Activated T-helper 1 cell treated with anti-CD3 and anti-CD28 coated beads, Interleukin-12 subunit alpha, Interleukin-12 subunit beta, Interleukin-2, Interleukin-4 antibody, amounts not matched to agents 30 ng/mL and 10 ng/mL and 1 ng/mL, durations not matched to agents 14 hours and 24 hours and 36 hours (primary cell): ENCODE data around the gene PACRG. TPM values are rescaled to one million over a fixed set of nuclear protein-coding genes. Genes with fewer than 3 reads are reported as not detected.

Experiments used
- DNase-seq: peaks from one replicate; pipeline ENCODE4 v3.0.0; 2021; ENCODE audit warnings: low spot score
- H3K27ac Mint-ChIP-seq: one replicate; pipeline ENCODE4 v1.8.0; 2021; ENCODE audit warnings: mild to moderate bottlenecking, mixed read lengths
- H3K27me3 Mint-ChIP-seq: one replicate; pipeline ENCODE4 v1.8.0; 2022; ENCODE audit warnings: mild to moderate bottlenecking, moderate library complexity, mixed read lengths; ENCODE audit not compliant: insufficient read depth
- H3K36me3 Mint-ChIP-seq: one replicate; pipeline ENCODE4 v1.8.0; 2021; ENCODE audit warnings: low read depth, mixed read lengths
- H3K4me1 Mint-ChIP-seq: one replicate; pipeline ENCODE4 v1.8.0; 2021; ENCODE audit warnings: low read depth, mixed read lengths
- H3K4me3 Mint-ChIP-seq: one replicate; pipeline ENCODE4 v1.8.0; 2021; ENCODE audit warnings: mild to moderate bottlenecking, moderate library complexity, mixed read lengths
- H3K9me3 Mint-ChIP-seq: one replicate; pipeline ENCODE4 v1.8.0; 2021; ENCODE audit warnings: mixed read lengths
- intact Hi-C: fragments of 100-400 bp; cut with micrococcal nuclease; formaldehyde crosslinking; loops from one replicate; pipeline ENCODE4 v1.15.1; 2024
- total RNA-seq: library from RNA; stranded (reverse); gene quantifications from 2 replicates; pipeline ENCODE4 v1.2.3, GENCODE V29; 2022

PACRG gene
- total RNA-seq, 1 donor from 2014 or later, result 0.36 TPM

DNA sequence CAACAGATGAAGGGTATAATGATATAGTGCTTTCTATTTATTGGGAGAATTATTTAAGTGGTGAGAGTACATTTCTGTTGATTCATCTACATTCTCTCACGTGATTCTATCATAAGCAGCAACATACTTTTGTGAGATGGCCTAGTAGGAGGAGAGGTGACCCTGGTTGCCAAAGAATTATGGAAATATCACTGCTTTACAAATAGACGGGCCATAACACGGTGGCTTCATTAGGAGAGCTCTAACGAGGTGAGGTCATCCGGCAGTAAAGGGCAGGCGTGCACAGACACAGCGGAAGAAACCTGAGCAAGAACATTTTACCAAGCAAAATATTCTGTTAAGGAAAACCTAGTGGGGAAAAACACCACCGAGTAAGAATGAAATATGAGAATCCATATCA lies 349.4 kb downstream of the PACRG start:
- Mint-ChIP-seq H3K4me3 (no peak overlapping the region), H3K27ac (no peak overlapping the region), H3K36me3 (no peaks in the 10 kb centered on the region), H3K27me3 (no peaks in the 10 kb centered on the region), H3K9me3 (peaks cover 6% of the 10 kb centered on the region), H3K4me1 (no peaks in the 10 kb centered on the region)
- DNase-seq, result no peak
- intact Hi-C loops, result no loop called here

GRCh38 chr6:163078712-163079111 lies 350.9 kb downstream of the PACRG start:
- Mint-ChIP-seq H3K36me3 (no peaks in the 10 kb centered on the region), H3K4me3 (no peak overlapping the region), H3K27me3 (no peaks in the 10 kb centered on the region), H3K27ac (no peak overlapping the region), H3K9me3 (peaks cover 3% of the 10 kb centered on the region), H3K4me1 (no peaks in the 10 kb centered on the region)
- intact Hi-C loops, result no loop called here
- DNase-seq, result no peak

DNA sequence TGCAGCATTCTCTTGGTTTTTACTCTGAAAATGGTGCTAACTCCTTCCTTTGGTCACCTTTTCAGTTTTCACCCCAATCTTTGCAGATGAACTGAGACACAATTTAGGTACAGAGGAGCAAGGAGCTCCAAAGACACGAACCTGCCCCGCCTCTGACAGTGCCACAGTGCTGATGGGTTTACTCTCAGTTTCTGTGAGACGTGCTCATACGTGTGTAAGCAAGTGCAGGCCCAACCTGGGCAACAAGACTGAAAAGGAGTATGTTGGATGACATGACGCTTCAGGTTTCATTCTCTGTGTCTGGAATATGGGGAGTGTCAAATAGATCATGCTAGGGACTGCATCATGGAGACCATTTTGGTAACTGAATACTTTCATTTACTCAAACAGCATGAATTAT lies 352.5 kb downstream of the PACRG start:
- H3K27me3 Mint-ChIP-seq, result no peaks in the 10 kb centered on the region
- H3K4me1 Mint-ChIP-seq, result no peaks in the 10 kb centered on the region
- no peak for DNase-seq
- peaks cover 3% of the 10 kb centered on the region for H3K9me3 Mint-ChIP-seq
- intact Hi-C loops, result no loop called here
- no peak overlapping the region for H3K27ac Mint-ChIP-seq
- no peaks in the 10 kb centered on the region for H3K36me3 Mint-ChIP-seq
- H3K4me3 Mint-ChIP-seq, result no peak overlapping the region

GRCh38 chr6:163083141-163083540 lies 355.4 kb downstream of the PACRG start:
- intact Hi-C loops, result no loop called here
- DNase-seq, result no peak
- H3K27me3 Mint-ChIP-seq, result peaks cover 2% of the 10 kb centered on the region
- no peaks in the 10 kb centered on the region for H3K4me1 Mint-ChIP-seq
- no peak overlapping the region for H3K4me3 Mint-ChIP-seq
- no peaks in the 10 kb centered on the region for H3K9me3 Mint-ChIP-seq
- H3K36me3 Mint-ChIP-seq, result no peaks in the 10 kb centered on the region
- H3K27ac Mint-ChIP-seq, result no peak overlapping the region

DNA sequence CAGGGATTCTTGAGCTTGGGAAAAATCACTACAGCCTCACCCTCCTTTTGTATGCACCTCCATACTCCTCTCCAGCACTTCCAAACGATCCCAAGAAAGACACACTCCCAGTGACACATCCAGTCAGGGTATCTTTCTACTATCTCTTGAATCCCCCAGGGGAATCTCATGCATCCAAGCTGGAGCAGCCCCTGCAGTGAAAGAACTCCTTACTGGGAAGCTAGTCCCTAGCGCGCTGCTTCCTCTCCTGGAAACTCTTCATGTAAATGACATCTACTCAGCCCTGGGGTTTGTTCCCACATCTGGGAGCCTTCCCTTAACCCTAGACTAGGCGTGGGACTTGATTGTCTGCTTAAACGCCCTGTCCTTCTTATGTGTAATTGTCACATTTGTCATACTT lies 357.7 kb downstream of the PACRG start:
- H3K4me3 Mint-ChIP-seq, result no peak overlapping the region
- no peak overlapping the region for H3K27ac Mint-ChIP-seq
- H3K4me1 Mint-ChIP-seq, result no peaks in the 10 kb centered on the region
- no peaks in the 10 kb centered on the region for H3K36me3 Mint-ChIP-seq
- no peak for DNase-seq
- intact Hi-C loops, result no loop called here
- peaks cover 2% of the 10 kb centered on the region for H3K27me3 Mint-ChIP-seq
- H3K9me3 Mint-ChIP-seq, result no peaks in the 10 kb centered on the region

GRCh38 chr6:163085861-163086623 lies 358.3 kb downstream of the PACRG start:
- Mint-ChIP-seq H3K4me3 (no peak overlapping the region), H3K27ac (no peak overlapping the region), H3K4me1 (no peaks in the 10 kb centered on the region), H3K36me3 (no peaks in the 10 kb centered on the region), H3K27me3 (peaks cover 2% of the 10 kb centered on the region), H3K9me3 (no peaks in the 10 kb centered on the region)
- intact Hi-C loops, result no loop called here
- no peak for DNase-seq

GRCh38 chr6:163086624-163086920 lies 358.8 kb downstream of the PACRG start:
- DNase-seq, result no peak
- Mint-ChIP-seq H3K36me3 (no peaks in the 10 kb centered on the region), H3K9me3 (no peaks in the 10 kb centered on the region), H3K27ac (no peak overlapping the region), H3K4me3 (no peak overlapping the region), H3K27me3 (peaks cover 2% of the 10 kb centered on the region), H3K4me1 (no peaks in the 10 kb centered on the region)
- intact Hi-C loops, result no loop called here

DNA sequence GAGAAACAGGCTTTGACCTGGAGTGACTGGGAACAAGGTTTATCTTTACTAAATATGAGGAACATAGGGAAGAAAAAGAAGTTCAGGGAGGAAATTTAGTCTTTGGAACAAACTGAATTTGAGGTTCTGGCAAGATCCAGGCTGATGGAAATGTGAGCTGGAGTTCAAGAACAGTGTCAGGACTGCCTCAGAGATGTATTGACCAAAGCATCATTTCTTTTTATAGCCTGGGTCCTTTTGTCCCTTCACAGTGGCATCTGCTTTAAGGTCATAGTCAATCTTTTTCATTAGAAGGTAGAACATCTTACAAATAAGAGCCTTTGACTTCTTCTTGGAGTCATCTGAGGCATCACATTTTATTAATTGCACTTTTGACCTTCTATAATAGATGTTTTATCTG lies 360.2 kb downstream of the PACRG start:
- Mint-ChIP-seq H3K4me1 (no peaks in the 10 kb centered on the region), H3K27ac (no peak overlapping the region), H3K36me3 (no peaks in the 10 kb centered on the region), H3K9me3 (no peaks in the 10 kb centered on the region), H3K27me3 (peaks cover 2% of the 10 kb centered on the region), H3K4me3 (no peak overlapping the region)
- DNase-seq, result no peak
- intact Hi-C loops, result no loop called here

DNA sequence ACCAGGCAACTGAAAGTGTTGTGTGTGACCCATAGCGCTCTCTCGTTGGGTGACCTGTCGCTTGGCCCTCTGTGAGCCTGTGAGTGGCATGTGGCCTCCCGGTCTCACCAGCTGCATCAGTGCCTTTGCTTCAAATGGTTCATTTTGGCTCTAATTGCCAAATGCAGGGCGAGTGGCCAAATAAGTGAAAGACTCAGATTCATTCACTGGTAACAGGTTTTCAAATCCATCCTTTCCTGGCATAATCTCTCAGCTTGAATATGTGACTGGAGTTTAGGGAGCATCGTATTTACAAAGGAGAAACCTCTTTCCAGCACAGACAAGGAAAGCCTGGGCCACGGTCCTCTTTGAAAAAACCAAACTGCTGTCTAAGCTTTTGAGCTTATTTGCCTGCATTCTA lies 365.1 kb downstream of the PACRG start:
- Mint-ChIP-seq H3K4me3 (no peak overlapping the region), H3K27me3 (no peaks in the 10 kb centered on the region), H3K9me3 (no peaks in the 10 kb centered on the region), H3K27ac (no peak overlapping the region), H3K36me3 (no peaks in the 10 kb centered on the region), H3K4me1 (no peaks in the 10 kb centered on the region)
- DNase-seq, result no peak
- intact Hi-C loops, result no loop called here

- Mint-ChIP-seq H3K4me3 (no peak overlapping the region), H3K36me3 (no peaks in the 10 kb centered on the region), H3K9me3 (no peaks in the 10 kb centered on the region), H3K27me3 (no peaks in the 10 kb centered on the region), H3K4me1 (no peaks in the 10 kb centered on the region), H3K27ac (no peak overlapping the region)
- intact Hi-C loops, result no loop called here
- DNase-seq, result no peak
These were observed 367.1 kb downstream of the PACRG start for GRCh38 chr6:163094881-163095280.

GRCh38 chr6:163095401-163095800 lies 367.6 kb downstream of the PACRG start:
- Mint-ChIP-seq H3K27ac (no peak overlapping the region), H3K4me1 (no peaks in the 10 kb centered on the region), H3K9me3 (no peaks in the 10 kb centered on the region), H3K27me3 (no peaks in the 10 kb centered on the region), H3K36me3 (no peaks in the 10 kb centered on the region), H3K4me3 (no peak overlapping the region)
- DNase-seq, result no peak
- intact Hi-C loops, result no loop called here

DNA sequence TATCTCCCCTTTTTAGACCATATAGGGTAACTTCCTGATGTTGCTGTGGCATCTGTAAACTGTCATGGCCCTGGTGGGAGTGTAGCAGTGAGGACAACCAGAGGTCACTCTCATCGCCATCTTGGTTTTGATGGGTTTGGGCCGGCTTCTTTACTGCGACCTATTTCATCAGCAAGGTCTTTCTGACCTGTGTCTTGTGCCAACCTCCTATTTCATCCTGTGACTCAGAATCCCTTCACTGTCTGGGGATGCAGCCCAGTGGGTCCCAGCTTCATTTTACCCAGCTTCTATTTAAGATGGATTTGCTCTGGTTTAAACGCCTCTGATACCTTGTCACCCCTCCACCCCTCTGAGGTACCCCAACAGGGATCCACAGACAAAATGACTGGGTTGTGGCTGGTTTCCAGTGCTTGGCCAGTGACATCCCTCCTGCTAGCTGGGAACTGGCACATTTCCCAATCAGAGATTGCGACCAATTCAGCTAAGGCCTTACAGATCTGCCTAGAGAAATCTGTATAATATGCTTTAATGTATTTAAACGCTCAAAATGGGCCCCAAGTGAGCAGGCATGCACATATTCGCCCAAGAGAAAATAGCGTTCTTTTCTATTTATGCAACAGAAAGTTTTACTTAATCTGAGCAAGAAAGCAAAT lies 371.2 kb downstream of the PACRG start:
- H3K4me3 Mint-ChIP-seq, result no peak overlapping the region
- no peak for DNase-seq
- H3K4me1 Mint-ChIP-seq, result no peaks in the 10 kb centered on the region
- no peaks in the 10 kb centered on the region for H3K27me3 Mint-ChIP-seq
- no peaks in the 10 kb centered on the region for H3K9me3 Mint-ChIP-seq
- H3K36me3 Mint-ChIP-seq, result no peaks in the 10 kb centered on the region
- intact Hi-C loops, result no loop called here
- H3K27ac Mint-ChIP-seq, result no peak overlapping the region

- no peak for DNase-seq
- H3K27me3 Mint-ChIP-seq, result no peaks in the 10 kb centered on the region
- no peaks in the 10 kb centered on the region for H3K4me1 Mint-ChIP-seq
- H3K4me3 Mint-ChIP-seq, result no peak overlapping the region
- H3K36me3 Mint-ChIP-seq, result no peaks in the 10 kb centered on the region
- no peaks in the 10 kb centered on the region for H3K9me3 Mint-ChIP-seq
- intact Hi-C loops, result no loop called here
- no peak overlapping the region for H3K27ac Mint-ChIP-seq
These were observed 371.9 kb downstream of the PACRG start for GRCh38 chr6:163099621-163100171.
